Astrocyte of the cerebellum (primary cell): ENCODE results near the gene HOXB2.

Experiments
- DNase-seq: peaks from one replicate; pipeline ENCODE4 v3.0.0-alpha.2; 2011; ENCODE audit warnings: low read depth
- H3K4me3 ChIP-seq: 2 replicates; pipeline ENCODE4 v1.5.1; 2011; ENCODE audit warnings: mild to moderate bottlenecking, low read depth, low read length, moderate library complexity
- in situ Hi-C: cut with HindIII; loops from 2 replicates; pipeline ENCODE4 v1.10.0; 2017; ENCODE audit warnings: low sequenced_read_pairs
- TF ChIP-seq, protein P1 (sequence below): IDR thresholded peaks from 2 replicates; pipeline ENCODE4 v1.5.1; 2012; ENCODE audit warnings: low read length, low read depth, moderate library complexity, mild to moderate bottlenecking; ENCODE audit errors: missing control alignments

HOXB2 gene

DNA sequence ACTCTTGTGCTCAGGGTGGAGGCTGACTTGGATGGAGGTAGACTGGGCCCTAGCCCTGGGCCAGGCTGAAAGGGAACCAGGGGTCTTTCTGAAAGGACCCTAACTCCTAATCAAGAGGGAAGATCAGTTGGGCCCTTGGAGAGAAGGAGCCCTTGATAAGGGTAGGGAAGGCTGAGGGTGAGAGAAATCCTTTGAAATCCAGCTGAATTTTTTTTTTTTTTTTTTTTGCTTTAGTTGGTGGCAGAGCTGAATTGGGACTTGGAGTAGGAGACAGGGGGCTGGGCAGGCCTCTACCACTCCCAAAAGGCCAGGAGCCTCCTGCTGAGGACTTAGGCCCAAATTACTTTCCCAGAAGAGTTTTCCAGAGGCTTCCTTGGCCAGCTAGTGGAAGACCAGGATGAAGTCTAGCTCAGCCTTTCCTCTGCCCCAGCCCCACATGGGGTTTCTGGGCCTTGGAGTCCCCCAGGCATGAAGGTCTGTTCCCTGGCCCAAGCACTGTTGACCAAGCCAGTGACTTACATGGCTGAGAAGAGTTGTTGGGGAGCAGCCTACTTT, 45.8 kb upstream of the HOXB2 start:
- no peak overlapping the region for H3K4me3 ChIP-seq

DNA sequence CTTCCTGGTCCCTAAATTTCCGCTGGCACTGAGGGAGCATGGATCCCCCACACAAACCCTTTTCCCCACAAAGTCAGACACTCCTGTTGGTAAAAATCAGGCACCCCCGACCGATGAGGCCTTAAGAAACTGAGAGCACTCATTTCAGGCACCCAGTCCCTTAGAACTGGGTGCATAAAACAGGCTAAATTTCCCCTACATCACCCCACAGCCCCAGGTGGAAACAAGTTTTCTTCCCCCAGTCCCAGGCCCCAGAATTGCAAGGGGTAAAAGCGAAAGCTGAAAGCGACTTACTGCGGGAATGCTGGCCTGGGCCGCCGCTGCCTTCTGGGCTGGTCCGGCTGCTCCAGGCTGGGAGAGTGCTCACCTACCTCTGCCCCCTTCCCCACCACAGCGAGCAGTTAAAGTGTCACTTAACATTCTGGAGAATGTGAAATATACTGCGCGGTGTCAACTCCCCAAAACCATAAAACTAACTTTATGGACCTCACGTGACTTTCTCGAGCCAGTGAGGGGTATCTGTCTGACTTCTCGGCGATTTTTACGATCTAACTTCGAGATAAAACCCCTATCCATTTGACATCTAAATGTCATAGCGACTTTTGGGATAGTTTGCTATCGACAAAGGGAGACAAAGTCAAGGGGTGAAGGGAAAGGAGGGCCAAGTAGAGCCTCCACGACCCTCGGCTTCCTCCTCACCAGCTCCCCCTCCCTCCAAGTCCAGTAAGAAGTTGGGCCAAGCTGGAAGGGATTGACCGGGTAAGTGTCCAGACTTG, 45.1 kb upstream of the HOXB2 start, which contains the start of gene HOXB3:
Gene HOXB3 (minus strand): TSS at position 411 of the 776 bp plus-strand sequence. CDS start 37,767 bp downstream, outside the sequence.
- in situ Hi-C loops = loop anchor here (5.0 kb wide), 1 partner anchor 243 kb away; no protein-coding TSS in a partner anchor
- no peak for DNase-seq
- TF ChIP-seq, protein P1, sequence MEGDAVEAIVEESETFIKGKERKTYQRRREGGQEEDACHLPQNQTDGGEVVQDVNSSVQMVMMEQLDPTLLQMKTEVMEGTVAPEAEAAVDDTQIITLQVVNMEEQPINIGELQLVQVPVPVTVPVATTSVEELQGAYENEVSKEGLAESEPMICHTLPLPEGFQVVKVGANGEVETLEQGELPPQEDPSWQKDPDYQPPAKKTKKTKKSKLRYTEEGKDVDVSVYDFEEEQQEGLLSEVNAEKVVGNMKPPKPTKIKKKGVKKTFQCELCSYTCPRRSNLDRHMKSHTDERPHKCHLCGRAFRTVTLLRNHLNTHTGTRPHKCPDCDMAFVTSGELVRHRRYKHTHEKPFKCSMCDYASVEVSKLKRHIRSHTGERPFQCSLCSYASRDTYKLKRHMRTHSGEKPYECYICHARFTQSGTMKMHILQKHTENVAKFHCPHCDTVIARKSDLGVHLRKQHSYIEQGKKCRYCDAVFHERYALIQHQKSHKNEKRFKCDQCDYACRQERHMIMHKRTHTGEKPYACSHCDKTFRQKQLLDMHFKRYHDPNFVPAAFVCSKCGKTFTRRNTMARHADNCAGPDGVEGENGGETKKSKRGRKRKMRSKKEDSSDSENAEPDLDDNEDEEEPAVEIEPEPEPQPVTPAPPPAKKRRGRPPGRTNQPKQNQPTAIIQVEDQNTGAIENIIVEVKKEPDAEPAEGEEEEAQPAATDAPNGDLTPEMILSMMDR = no peak
- peak within 1 kb of the TSS; percentile 7 for H3K4me3 ChIP-seq

More for the DNA sequence above, 45.8 kb upstream of the HOXB2 start:
- DNase-seq = no peak
- in situ Hi-C loops = loop anchor here (5.0 kb wide), 1 partner anchor 243 kb away; no protein-coding TSS in a partner anchor
- TF ChIP-seq, protein P1 = no peak

DNA sequence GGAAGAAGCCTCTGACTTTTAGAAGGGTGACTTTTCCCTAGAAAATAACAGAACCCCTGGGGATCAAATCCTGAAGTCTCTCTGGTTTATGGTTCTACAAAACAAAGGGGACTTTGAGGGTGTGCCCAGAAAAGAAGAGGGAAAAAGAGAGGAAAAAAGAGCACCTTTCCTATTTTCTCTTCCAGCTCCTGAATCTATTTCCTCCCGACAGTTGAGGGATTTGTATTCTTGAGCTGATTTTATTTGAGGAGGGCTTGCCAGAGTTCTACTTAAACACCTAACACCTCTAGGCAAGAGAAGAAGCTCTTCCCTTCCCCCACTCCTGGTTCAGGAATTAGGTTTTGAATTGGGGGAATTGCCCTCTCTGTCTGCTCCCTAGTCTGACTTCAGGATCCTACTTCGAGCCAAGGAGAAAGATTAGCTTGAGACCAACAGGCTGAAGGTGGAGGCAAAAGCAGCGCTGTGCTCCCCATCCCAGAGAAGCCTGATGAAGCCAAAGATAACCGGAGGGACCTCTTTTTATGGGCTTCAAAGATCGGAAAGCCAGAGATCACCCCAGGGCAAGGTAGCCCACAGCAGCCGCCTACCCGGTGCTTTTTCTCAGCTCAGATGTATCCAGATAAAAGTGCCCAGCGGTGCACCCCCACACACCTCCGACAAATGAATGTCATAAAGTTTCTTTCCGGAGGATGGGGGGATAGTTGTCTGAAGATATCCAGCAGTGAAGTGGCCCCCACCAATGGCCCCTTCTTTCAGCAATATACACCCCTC, 44.3 kb upstream of the HOXB2 start:
- in situ Hi-C loops = no loop called here
- TF ChIP-seq, protein P1 = no peak
- H3K4me3 ChIP-seq = peak overlapping the region; percentile 7
- DNase-seq = no peak

DNA sequence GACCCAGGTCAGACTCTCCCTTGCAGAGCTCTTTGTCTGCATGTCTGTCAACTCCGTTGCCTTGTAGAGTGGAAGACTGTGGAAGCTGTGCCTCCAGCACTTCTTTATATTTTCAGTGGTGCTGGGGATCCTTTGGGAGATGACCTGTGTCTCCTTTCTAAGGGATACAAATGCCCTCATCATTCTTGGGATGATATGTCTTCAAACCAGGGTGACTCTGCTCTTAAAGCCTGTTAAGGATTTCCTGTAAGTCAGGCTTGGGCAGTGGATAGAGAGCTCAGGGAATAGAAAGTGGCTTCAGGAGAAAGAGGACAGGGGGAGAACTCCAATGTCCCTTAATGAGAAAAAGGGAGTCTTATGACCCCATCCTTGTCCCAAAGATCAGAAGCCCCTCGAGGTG, 43.6 kb upstream of the HOXB2 start:
- no peak for DNase-seq
- H3K4me3 ChIP-seq = no peak overlapping the region

DNA sequence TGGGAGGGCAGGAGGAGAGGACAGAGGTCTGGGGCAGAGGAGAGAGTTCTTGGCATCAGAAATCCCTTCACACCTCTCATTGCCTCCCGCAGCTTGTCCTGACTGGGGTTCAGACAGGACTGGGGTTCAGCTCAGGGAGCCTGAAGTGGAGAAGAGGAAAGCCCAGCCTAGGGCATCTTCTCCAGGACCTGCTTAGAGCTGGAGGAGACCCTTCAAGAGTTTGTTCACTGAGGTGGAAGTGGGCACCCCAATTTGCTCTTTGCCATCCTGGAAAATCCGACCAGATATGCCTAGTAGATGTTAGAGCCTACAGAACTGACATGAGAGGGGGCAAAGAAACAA, 43.1 kb upstream of the HOXB2 start:
- no peak overlapping the region for H3K4me3 ChIP-seq

More for the DNA sequence above, 43.6 kb upstream of the HOXB2 start:
- in situ Hi-C loops = no loop called here
- TF ChIP-seq, protein P1 = no peak

More for the DNA sequence above, 43.1 kb upstream of the HOXB2 start:
- DNase-seq = no peak
- in situ Hi-C loops = no loop called here
- TF ChIP-seq, protein P1 = no peak
